Stimulated activated CD4-positive, alpha-beta T cell treated with anti-CD3 and anti-CD28 coated beads, Interleukin-12 subunit alpha, Interleukin-12 subunit beta, amount 100 ng/mL, for 24 hours (primary cell): ENCODE measurements around the gene MIEF1.

Experiments used
- DNase-seq, 2 experiments: peaks; one replicate each; pipeline ENCODE4 v3.0.0-alpha.2; 2020; ENCODE audit warnings: low read depth in 2 of 2

MIEF1 gene

GRCh38 chr22:39470451-39471291, 31.4 kb upstream of the MIEF1 start:
- no peak for DNase-seq

- DNase-seq = no peak
Measured at GRCh38 chr22:39471381-39472141, 30.5 kb upstream of the MIEF1 start.

- DNase-seq = no peak
Measured at GRCh38 chr22:39472570-39473556, 29.2 kb upstream of the MIEF1 start.

GRCh38 chr22:39473851-39474250, 28.2 kb upstream of the MIEF1 start:
- no peak for DNase-seq

- no peak for DNase-seq
Measured at GRCh38 chr22:39474351-39475111, 27.6 kb upstream of the MIEF1 start.

GRCh38 chr22:39475337-39475736, 26.8 kb upstream of the MIEF1 start:
- no peak for DNase-seq

- no peak for DNase-seq
Measured at GRCh38 chr22:39475902-39476301, 26.2 kb upstream of the MIEF1 start.

- no peak for DNase-seq
Measured at GRCh38 chr22:39476664-39477063, 25.4 kb upstream of the MIEF1 start.

- no peak for DNase-seq
Measured at GRCh38 chr22:39477542-39477941, 24.5 kb upstream of the MIEF1 start.

GRCh38 chr22:39478441-39478850, 23.6 kb upstream of the MIEF1 start:
- DNase-seq = no peak

- DNase-seq = no peak
Measured at GRCh38 chr22:39479254-39479653, 22.8 kb upstream of the MIEF1 start.

- DNase-seq = no peak
Measured at GRCh38 chr22:39480557-39480956, 21.5 kb upstream of the MIEF1 start.

GRCh38 chr22:39481054-39481453, 21.0 kb upstream of the MIEF1 start:
- DNase-seq = no peak

- no peak for DNase-seq
Measured at GRCh38 chr22:39481595-39481994, 20.5 kb upstream of the MIEF1 start.

- no peak for DNase-seq
Measured at GRCh38 chr22:39482768-39483167, 19.3 kb upstream of the MIEF1 start.

GRCh38 chr22:39486951-39487825, 14.9 kb upstream of the MIEF1 start:
- DNase-seq = no peak

GRCh38 chr22:39487826-39488520, 14.1 kb upstream of the MIEF1 start:
- no peak for DNase-seq

- no peak for DNase-seq
Measured at GRCh38 chr22:39488563-39489083, 13.5 kb upstream of the MIEF1 start.
